Nasal cavity respiratory epithelium epithelial cell of viscerocranial mucosa (primary cell): ENCODE data around the gene SMPD4. TPM values are rescaled to one million over a fixed set of nuclear protein-coding genes. Genes with fewer than 3 reads are reported as not detected.

ENCODE experiments used
- total RNA-seq: library from RNA; depleted of rRNA; stranded (reverse); fragments of >200 nt; gene quantifications from 2 replicates; pipeline ENCODE4 v1.2.3, GENCODE V29; 2014

SMPD4 gene, protein sequence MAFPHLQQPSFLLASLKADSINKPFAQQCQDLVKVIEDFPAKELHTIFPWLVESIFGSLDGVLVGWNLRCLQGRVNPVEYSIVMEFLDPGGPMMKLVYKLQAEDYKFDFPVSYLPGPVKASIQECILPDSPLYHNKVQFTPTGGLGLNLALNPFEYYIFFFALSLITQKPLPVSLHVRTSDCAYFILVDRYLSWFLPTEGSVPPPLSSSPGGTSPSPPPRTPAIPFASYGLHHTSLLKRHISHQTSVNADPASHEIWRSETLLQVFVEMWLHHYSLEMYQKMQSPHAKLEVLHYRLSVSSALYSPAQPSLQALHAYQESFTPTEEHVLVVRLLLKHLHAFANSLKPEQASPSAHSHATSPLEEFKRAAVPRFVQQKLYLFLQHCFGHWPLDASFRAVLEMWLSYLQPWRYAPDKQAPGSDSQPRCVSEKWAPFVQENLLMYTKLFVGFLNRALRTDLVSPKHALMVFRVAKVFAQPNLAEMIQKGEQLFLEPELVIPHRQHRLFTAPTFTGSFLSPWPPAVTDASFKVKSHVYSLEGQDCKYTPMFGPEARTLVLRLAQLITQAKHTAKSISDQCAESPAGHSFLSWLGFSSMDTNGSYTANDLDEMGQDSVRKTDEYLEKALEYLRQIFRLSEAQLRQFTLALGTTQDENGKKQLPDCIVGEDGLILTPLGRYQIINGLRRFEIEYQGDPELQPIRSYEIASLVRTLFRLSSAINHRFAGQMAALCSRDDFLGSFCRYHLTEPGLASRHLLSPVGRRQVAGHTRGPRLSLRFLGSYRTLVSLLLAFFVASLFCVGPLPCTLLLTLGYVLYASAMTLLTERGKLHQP
- 12.0 and 22.9 TPM in 2 replicates for total RNA-seq

DNA sequence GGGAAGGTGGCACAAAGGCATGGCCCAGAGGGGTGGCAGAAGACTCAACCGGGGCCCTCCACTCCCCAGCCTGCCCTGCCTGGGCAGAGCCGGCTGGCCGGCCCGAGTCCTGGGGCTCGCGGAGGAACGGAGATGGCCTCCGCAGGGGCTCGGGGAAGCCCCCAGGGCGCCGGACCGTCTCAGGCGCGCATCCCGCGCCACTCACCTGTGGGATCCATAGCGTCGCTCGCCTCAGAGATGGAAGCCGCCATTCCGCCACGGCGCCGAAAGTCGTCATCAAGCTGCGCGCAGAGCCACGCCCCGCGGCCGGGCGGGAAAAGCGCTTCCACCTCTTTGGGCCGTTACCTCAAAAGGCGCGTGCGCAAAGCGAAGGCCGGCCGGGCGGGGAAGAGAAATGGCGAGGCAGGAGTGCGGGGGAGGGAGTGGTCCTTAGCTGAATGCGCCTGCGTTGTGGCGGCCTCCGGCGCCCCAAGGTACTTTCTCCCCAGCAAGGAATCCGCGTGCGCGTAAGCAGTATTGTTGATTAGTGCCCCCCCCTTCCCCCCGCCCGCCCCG lies at the start of gene SMPD4:
Gene SMPD4, minus strand, starts transcription at position 278 of the 555 bp plus-strand sequence. CDS start 5,010 bp downstream, outside the sequence.

DNA sequence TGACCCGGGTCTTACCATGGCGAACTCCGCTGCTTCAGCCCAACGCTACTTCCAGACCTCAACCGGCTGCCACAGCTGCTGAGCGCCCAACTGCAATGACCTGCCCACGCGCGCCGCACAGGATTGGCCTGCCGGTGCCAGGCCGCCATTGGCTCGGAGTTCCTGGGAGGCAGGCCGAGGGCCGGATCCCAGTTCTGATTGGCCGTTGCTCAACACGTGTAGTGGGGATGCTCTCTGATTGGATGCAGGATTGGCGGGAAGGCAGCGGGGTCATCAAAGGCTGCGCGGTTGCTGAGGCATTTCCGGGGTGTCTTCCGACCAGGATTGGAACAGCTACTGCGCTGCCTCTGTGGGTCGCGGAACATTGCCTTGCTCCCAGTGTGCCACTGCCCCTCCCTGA lies 16.9 kb upstream of the SMPD4 start, which contains the start of gene TUBA3E:
Gene TUBA3E, minus strand, starts transcription at position 97 of the 400 bp plus-strand sequence. Its CDS starts 79 bp downstream, at position 18.

GRCh38 chr2:130181880-130182682 lies 679 bp upstream of the SMPD4 start, which contains the start of gene MZT2B:
TSS of gene MZT2B (plus strand) at chr2:130182262. CDS start at chr2:130182283, 21 bp downstream.

DNA sequence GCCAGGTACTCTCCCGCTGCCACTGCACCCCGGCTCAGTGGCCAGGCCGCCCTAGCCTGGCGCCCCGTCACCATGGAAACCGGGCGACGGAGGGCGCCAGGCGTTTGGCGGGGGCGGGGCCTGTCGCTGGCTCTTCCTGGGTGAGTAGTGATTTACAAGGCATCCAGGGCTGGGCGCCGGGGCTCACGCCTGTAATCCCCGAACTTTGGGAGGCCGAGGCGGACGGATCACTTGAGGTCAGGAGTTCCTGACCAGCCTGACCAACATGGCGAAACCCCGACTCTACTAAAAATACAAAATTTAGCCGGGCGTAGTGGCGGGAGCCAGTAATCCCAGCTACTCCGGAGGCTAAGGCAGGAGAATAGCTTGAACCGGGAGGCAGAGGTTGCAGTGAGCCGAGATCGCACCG lies 36.4 kb downstream of the SMPD4 start, which contains the start of gene CCDC74B:
Gene CCDC74B, minus strand, starts transcription at position 107 of the 409 bp plus-strand sequence. CDS start 116 bp downstream, outside the sequence.

DNA sequence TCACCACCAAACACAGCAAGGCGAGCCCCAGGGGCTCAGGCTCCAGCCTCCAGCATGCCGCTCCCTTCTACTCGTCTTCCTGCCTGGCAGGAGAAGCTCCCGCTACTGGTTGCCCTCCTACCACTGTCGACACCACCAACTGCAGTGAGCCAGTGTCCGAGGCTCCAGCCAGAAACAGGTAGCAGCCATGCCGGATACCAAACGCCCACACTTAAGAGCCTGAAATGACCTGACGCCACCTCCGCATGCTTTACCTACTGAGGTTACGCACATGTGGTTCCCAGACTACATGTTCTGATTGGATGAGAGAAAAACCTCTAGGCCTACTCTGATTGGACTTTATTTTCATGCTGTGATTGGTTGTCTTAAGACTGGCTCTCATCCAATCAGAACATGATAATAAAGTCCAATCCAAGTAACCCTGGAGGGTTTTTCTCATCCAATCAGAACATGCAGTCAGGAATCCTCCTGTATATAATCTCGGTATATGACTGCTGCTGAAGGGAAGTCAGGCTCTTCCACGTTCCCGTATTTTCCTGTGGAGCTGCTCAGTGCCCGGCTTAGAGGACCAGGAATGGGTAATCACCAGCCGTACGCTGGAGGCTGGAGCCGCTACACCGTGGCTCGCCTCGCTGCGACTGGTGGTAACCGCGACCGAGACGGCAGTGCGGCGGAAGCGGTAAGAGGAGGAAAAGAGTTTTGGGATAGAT lies 52.1 kb downstream of the SMPD4 start, which contains the start of gene POTEF:
Gene POTEF, minus strand, starts transcription at position 103 of the 710 bp plus-strand sequence. CDS start 8,707 bp downstream, outside the sequence.

Other genes starting within 250 kb of the SMPD4 start
- gene RAB6C, start 201.9 kb downstream of the SMPD4 start, total RNA-seq: under 0.01 TPM in 2 replicates
- gene POTEF, start 52.4 kb downstream of the SMPD4 start, total RNA-seq: not detected in 2 replicates
- gene CCDC74B, start 36.5 kb downstream of the SMPD4 start, total RNA-seq: 0.34 and 1.00 TPM in 2 replicates
- 55.5 and 148 TPM in 2 replicates for gene MZT2B, start 660 bp upstream of the SMPD4 start, total RNA-seq
- not detected in 2 replicates for gene TUBA3E, start 16.8 kb upstream of the SMPD4 start, total RNA-seq
- gene IMP4, start 161.3 kb upstream of the SMPD4 start, total RNA-seq: 142 and 159 TPM in 2 replicates
- 10.6 and 21.3 TPM in 2 replicates for gene PTPN18, start 174.5 kb upstream of the SMPD4 start, total RNA-seq